Astrocyte (in vitro differentiated cells and primary cell): Measurements from ENCODE around the gene DUSP1.

Source experiments
- CTCF ChIP-seq: IDR thresholded peaks from 2 replicates; pipeline ENCODE4 v1.5.1; 2011; ENCODE audit warnings: low read depth, mild to moderate bottlenecking, inconsistent platforms, low read length, moderate library complexity; ENCODE audit not compliant: insufficient read depth
- EZH2 ChIP-seq: IDR thresholded peaks from 2 replicates; pipeline ENCODE4 v1.6.1; 2012; ENCODE audit warnings: mild to moderate bottlenecking, low read length, inconsistent platforms; ENCODE audit not compliant: insufficient read depth

- no peak for TF ChIP-seq CTCF
- TF ChIP-seq EZH2 = no peak
Observed at GRCh38 chr5:172788771-172789686, 18.0 kb upstream of the DUSP1 start.
